Metanephros (tissue), 1 donor: ENCODE measurements around the gene SRMS. TPM values are rescaled to one million over a fixed set of nuclear protein-coding genes. Genes with fewer than 3 reads are reported as not detected.

Experiments used
- total RNA-seq: library from RNA; depleted of rRNA; stranded (reverse); fragments of >200 nt; gene quantifications from one replicate; pipeline ENCODE4 v1.2.3, GENCODE V29; 2014

SRMS gene, protein sequence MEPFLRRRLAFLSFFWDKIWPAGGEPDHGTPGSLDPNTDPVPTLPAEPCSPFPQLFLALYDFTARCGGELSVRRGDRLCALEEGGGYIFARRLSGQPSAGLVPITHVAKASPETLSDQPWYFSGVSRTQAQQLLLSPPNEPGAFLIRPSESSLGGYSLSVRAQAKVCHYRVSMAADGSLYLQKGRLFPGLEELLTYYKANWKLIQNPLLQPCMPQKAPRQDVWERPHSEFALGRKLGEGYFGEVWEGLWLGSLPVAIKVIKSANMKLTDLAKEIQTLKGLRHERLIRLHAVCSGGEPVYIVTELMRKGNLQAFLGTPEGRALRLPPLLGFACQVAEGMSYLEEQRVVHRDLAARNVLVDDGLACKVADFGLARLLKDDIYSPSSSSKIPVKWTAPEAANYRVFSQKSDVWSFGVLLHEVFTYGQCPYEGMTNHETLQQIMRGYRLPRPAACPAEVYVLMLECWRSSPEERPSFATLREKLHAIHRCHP
- 0.12 TPM for total RNA-seq

DNA sequence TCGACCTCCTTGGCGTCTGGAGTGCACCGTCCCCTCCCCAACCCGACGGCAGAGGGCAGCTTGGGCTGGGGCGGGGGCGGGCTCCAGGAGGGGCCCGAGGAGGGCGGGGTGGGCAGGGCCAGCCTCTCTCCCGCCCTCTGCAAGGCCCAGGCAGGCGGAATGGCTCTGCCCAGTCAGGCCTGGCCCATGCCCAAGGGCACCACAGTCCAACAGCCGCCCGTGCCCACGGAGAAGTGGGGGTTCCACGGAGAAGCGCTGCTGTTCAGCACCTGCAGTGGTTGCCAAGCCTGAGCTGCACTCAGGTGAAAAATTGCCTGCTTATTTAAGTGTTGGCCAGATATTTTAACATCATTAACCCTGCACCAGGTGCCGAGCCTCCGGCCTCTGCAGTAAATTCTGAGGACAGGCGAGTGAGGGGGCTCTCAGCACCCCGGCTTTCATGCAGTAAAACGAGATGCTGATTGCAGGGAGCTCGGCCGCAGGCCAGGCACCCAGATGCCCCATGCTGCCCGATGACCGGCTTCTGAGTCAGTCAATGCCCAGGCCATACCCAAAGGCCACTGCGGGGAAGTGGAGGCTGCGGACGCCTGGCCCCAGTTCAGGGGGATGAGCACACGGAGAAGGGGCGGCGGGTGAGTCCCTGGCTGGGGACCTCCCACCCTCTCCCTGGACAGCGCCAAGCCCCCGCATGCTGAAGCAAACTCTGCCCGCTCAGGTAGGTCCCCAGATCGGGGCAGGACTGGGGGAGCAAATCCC, at the start of gene SRMS:
Gene SRMS (minus strand): TSS at position 25 of the 756 bp plus-strand sequence. CDS start 286 bp downstream, outside the sequence.

DNA sequence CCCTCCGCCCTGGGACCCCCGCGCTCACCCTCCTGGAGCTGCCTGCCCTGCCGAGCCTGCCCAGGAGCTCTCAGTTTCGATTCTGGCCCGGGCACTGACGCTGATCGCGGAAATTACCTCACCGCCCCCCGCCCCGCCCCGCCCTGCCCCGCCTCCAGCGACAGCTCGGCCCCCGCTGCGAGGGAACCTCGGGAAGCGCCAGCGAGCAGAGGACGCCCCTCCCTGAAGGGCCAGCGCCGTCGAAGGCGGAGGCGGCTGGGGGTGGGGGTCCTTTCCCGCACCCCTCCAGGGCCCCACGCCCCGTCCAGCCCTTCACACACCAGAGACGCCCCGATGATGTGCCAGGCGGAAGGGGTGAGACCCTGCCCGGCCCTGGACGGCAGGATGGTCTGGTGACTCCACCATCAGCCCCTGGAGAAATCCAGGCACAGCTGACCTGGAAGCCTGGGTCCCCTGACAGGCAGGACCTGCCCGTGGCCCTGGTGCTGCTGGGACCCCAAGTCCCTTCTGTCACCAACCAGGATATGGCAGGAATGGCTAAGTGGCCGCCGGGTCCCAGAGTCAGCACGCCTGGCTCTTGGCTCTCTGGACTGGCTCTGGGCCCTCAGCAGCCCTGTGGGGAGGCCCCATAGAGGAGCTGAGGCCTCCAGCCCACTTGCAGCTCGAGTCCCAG, 26.7 kb upstream of the SRMS start, which contains the start of gene HELZ2:
Gene HELZ2 (minus strand): TSS at position 84 of the 673 bp plus-strand sequence. CDS start 1,854 bp downstream, outside the sequence.

DNA sequence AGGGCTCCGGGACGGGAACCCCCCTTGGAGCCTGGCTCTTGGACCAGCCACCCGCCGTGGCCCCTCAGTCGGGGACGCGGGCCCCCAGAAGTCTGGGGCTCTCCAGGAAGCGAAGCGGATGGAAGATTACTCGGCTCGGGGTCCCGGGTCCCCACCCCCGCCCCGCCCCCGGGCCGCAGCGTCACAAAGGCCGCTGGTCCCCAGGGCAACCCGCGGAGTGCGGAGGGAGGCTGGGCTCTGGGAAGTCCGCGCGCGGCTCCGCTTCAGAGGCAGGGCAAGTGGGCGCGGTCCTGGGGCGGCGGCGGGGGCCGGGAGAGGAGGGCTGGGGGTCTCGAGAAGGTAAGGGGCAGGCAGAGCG, 6.4 kb upstream of the SRMS start, which contains the start of gene FNDC11:
Gene FNDC11 (plus strand): TSS at position 227 of the 358 bp plus-strand sequence. CDS start 1,505 bp downstream, outside the sequence.

DNA sequence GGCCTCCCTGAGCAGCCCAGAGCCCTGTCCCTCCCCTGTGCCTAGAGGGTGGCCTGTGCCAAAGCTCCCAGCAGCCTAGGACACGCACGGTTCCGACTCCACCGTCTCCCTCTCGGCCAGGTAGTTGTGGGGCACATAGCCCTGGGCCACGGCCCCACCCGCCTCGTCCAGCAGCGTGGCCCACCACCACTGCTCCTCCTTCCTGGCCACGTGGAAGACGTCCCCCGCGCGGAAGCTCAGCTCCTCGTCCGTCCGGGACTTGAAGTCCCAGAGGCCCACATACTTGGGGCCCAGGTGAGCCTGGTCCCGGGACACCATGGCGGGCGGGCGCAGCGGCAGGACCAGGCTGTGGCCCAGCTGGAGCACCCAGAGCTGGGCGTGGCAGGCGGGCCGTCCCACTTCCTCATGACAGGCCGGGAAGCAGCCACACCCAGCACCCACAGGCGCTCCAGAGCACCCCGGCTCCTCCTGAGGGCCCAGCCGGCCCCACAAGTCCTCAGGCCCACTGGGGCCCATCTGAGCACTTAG, 10.5 kb downstream of the SRMS start, which contains the start of gene PTK6:
Gene PTK6 (minus strand): TSS at position 380 of the 528 bp plus-strand sequence. CDS start 62 bp downstream, at position 318.

DNA sequence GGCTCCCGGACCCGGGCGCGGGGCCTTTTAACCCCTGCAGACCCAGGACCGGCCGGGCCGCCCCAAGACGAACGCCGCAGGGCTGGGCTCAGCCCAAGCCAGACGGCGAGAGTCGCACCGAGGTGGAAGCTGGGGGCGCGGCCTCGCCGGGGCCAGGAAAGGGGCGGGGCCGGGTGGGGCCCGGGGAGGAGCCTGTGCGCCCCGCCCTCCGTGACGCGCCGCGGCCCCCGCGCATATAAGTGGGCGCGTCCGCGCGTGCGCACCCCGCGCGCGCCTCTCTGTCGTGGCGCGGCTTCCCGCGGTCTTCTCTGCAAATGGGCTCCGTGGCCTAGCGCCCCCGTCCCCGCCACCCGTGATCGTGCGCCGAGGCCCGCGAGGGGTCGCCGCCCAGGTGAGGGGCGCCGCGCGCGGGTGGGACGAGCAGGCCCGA, 27.0 kb downstream of the SRMS start, which contains the start of gene PPDPF:
Gene PPDPF (plus strand): TSS at position 262 of the 430 bp plus-strand sequence. CDS start 544 bp downstream, outside the sequence.

DNA sequence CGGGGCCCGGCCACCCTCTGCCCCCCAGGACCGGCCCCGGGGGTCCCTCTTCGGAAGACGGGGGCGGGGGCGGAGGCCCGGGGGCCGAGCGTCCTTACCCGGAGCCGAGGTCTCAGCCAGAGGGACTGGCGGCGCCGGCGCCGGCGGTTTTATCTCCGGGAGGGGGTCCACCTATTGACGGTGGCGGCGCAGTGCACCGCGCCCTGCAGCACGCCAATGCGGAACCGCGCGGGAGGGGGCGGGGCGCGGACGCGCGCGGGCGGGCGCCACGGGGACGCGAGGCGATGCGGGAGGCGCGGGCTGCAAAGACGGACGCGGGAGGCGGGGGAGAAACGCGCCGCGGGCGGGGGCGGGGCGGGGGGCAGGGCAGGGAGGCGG, 48.6 kb downstream of the SRMS start, which contains the start of gene EEF1A2:
Gene EEF1A2 (minus strand): TSS at position 124 of the 378 bp plus-strand sequence. CDS start 1,320 bp downstream, outside the sequence.

Other genes with a start within 250 kb of the SRMS start
- gene CHRNA4, start 186.4 kb downstream of the SRMS start, total RNA-seq = 13.1 TPM
- gene KCNQ2, start 75.1 kb downstream of the SRMS start, total RNA-seq = 5.2 TPM
- 139 TPM for gene EEF1A2, start 48.7 kb downstream of the SRMS start, total RNA-seq
- 200 TPM for gene PPDPF, start 27.0 kb downstream of the SRMS start, total RNA-seq
- gene PTK6, start 10.4 kb downstream of the SRMS start, total RNA-seq = 0.76 TPM
- 1.6 TPM for gene FNDC11, start 6.4 kb upstream of the SRMS start, total RNA-seq
- gene HELZ2, start 26.5 kb upstream of the SRMS start, total RNA-seq = 29.0 TPM
- gene GMEB2, start 79.4 kb upstream of the SRMS start, total RNA-seq = 14.0 TPM
- 20.6 TPM for gene STMN3, start 105.7 kb upstream of the SRMS start, total RNA-seq
- 30.5 TPM for gene RTEL1, start 110.6 kb upstream of the SRMS start, total RNA-seq
- 4.3 TPM for gene TNFRSF6B, start 148.9 kb upstream of the SRMS start, total RNA-seq
- gene ARFRP1, start 160.2 kb upstream of the SRMS start, total RNA-seq = 36.9 TPM
- 16.8 TPM for gene ZGPAT, start 160.3 kb upstream of the SRMS start, total RNA-seq
- gene LIME1, start 188.9 kb upstream of the SRMS start, total RNA-seq = 7.5 TPM
- gene SLC2A4RG, start 192.0 kb upstream of the SRMS start, total RNA-seq = 50.4 TPM